ENCODE measurements around the gene DYDC2.

DYDC2 gene

DNA sequence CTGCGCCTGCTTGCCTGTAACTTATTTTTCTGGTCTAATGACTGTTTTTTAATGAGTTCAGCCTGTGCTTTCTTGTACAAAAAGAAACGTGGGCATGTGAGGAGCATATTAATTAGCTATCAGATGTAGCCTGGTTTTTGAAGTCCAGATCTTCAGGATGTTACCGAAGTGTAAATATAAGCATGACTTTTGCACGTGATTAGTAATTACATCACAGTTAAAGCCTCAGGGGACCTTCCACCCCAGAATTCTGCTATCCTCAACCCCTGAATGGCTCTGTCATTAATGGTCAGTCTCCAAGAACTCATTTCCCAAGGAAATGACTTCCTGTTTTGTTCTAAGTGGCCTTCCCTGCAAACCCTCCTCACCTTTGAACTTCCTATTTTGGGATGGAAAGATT, 49.6 kb downstream of the DYDC2 start:
- no peak overlapping the region for H3K27ac ChIP-seq
- no peak for TF ChIP-seq ZFX (IDR thresholded peaks at IDR 0.05; ENCODE audit: borderline replicate concordance)
- TF ChIP-seq, protein P1, sequence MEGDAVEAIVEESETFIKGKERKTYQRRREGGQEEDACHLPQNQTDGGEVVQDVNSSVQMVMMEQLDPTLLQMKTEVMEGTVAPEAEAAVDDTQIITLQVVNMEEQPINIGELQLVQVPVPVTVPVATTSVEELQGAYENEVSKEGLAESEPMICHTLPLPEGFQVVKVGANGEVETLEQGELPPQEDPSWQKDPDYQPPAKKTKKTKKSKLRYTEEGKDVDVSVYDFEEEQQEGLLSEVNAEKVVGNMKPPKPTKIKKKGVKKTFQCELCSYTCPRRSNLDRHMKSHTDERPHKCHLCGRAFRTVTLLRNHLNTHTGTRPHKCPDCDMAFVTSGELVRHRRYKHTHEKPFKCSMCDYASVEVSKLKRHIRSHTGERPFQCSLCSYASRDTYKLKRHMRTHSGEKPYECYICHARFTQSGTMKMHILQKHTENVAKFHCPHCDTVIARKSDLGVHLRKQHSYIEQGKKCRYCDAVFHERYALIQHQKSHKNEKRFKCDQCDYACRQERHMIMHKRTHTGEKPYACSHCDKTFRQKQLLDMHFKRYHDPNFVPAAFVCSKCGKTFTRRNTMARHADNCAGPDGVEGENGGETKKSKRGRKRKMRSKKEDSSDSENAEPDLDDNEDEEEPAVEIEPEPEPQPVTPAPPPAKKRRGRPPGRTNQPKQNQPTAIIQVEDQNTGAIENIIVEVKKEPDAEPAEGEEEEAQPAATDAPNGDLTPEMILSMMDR (IDR thresholded peaks at IDR 0.05), result no peak

DNA sequence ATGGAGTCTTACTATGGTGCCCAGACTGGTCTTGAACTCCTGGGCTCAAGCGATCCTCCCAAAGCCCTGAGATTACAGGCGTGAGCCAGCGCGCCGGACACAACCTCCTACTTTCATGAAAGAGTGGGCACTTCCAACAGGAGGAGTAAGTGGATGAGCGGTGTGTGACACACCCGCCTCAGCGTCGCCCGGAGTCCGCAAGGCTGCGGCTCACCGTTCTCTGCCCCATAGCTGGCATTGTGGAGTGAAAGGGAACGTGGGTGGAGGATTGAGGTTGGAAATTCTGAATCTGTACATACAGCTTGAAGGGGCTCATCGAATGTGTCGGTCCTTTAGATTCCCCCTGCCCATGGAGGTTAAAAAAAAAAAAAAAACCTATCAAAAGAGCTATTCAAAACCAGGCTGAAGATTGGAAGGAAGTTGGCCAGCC, 51.2 kb downstream of the DYDC2 start:
- TF ChIP-seq ZFX (IDR thresholded peaks at IDR 0.05; ENCODE audit: borderline replicate concordance), result no peak
- TF ChIP-seq, protein P1 (IDR thresholded peaks at IDR 0.05), result no peak
- H3K27ac ChIP-seq, result peak overlapping the region; percentile 92

DNA sequence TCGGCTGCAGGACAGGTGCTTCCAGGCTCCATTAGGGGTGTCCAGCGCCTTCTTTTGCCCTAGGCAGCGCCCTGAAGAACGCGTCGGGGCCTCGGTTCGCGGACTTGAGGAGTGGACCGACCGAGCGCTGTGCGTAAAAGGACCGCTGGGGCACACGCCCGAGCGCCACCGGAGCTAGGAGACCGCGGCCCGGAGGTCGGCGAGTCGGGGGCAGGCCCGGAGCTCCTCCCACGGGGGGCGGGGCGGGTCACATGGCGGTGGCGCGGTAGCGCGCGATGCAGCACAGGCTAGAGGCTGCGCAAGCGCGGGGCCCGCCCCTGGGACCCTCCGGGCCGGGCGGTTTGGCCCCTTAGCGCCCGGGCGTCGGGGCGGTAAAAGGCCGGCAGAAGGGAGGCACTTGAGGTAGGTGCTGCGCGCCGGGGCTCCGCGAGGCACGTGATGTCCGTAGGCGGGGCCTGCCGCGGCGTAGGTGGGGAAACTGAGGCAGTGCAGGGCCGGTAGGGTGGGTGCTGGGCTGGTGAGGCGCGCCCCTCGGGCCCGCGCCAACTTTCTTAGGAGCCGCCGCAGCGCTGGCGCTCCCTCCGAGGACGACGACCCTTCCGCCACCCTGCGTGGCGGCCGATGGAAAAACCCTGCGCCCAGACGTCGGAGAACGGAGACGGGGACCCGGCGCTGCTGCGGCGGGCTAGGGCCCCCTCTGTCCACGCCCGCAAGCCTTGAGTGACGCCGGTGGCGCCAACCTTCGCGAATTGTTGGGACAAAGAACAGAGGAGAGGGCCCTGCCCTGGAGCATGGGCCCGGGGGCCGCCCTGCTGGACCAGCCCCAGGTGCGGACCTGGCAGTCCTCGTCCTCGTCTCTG, 51.9 kb downstream of the DYDC2 start, which contains the start of gene PRXL2A:
Gene PRXL2A (plus strand): TSS at position 310 of the 860 bp plus-strand sequence. CDS start 11,917 bp downstream, outside the sequence.
- TF ChIP-seq, protein P1 (IDR thresholded peaks at IDR 0.05), result no peak; the same call in 1 of the 2 replicates
- no peak for TF ChIP-seq ZFX (IDR thresholded peaks at IDR 0.05; ENCODE audit: borderline replicate concordance)
- peak within 1 kb of the TSS; percentile 92 for H3K27ac ChIP-seq

DNA sequence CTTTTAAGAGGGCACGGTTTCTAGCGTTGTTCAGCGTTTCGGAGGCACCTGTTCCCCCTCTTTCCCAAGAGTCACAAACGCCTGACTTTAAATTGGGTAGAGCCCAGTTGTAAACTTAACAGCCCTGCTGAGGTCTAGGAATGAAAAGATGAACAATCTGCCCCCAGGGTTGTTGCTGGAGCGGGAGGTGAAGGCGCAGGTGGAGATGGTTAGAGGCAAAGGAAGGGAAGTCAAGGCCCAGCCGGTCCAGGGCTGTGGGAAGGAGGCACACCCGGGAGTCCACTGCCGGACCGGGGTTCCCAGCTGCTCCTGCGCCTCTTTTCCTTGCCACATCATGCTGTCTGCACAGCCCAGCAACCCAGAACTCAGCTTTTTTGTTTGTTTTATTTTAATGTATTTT, 52.5 kb downstream of the DYDC2 start:
- peak overlapping the region; percentile 92 for H3K27ac ChIP-seq

DNA sequence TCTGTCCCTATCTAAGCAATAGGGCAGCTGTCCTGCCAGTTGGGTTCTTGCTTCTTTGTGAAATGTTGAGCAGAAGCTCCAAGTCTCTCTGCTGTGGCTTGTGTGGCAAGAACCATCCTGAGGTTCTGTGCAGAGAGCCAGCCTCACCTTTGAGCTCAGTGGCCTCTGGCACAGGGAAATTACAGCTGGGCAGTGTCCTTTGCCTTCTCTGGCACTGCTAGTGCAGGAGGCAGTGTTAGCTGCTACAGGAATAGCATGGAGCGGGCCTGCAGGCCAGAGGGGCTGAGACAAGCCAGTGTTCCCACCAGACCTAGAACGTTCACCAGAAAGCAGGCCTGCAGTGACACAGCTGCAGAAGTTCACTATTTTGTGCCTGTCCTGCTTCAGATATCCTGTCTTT, 53.5 kb downstream of the DYDC2 start:
- no peak overlapping the region for H3K27ac ChIP-seq
- no peak for TF ChIP-seq ZFX (IDR thresholded peaks at IDR 0.05; ENCODE audit: borderline replicate concordance)
- TF ChIP-seq, protein P1 (IDR thresholded peaks at IDR 0.05), result no peak

More for the DNA sequence above, 52.5 kb downstream of the DYDC2 start:
- TF ChIP-seq, protein P1 (IDR thresholded peaks at IDR 0.05), result no peak
- TF ChIP-seq ZFX (IDR thresholded peaks at IDR 0.05; ENCODE audit: borderline replicate concordance), result no peak

DNA sequence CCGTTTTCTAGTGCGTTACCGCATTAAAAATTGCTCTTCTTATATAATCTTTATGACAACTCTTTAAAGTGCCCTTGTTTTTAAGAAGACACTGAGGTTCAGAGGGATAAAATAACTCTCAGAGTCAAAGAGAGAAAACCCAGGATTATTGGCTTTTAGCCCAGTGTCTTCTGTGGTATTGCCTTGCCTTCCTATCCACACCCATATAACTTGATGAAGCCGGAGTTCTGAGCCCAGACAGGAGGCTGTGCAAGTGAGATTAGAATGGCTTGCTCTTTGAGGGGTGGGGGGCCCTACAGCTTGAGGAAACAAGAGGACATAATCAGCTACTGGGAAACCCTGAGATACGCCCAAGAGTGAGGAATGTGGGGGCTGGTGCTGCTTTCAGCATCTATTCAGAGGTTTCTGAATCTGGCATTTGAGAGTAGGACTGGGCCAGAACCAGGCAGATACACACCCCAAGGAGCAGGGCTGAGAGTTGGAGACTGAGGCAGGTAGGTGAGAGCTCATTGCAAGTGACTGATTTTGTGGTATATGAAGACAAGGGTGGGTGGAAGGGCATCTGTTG, 54.1 kb downstream of the DYDC2 start:
- TF ChIP-seq, protein P1 (IDR thresholded peaks at IDR 0.05), result no peak
- TF ChIP-seq ZFX (IDR thresholded peaks at IDR 0.05; ENCODE audit: borderline replicate concordance), result no peak
- no peak overlapping the region for H3K27ac ChIP-seq

DNA sequence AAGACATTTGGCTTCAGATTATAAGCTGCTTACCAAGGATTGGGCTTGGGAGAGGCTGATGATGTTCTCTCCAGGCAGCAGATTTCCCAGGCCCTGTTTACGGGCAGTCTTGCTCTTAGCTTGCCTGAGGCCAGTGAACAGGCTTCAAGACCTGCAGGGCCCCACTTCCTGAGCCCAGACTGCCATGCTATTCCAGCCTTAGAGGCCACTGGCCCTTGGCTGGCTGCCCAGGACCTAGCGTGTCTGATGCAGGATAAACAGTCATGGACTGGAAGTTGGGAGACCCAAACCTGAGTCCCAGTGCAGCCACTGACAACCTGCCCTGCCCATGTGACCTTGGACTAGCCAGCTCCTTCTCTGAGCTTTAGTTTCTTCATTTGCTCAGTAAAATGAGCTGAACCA, 54.7 kb downstream of the DYDC2 start:
- no peak overlapping the region for H3K27ac ChIP-seq
- TF ChIP-seq, protein P1 (IDR thresholded peaks at IDR 0.05), result no peak
- TF ChIP-seq ZFX (IDR thresholded peaks at IDR 0.05; ENCODE audit: borderline replicate concordance), result no peak

Measured in 22Rv1 (cell line).